Testis (tissue), 2 donors: ENCODE measurements around the gene HSPH1.

Experiments used
- CTCF ChIP-seq, 3 experiments: fragments of 450-650 bp in 2 of 3; fragments of 200-600 bp in 1 of 3; sonication (generic) in 1 of 3; IDR thresholded peaks; one replicate each; pipeline ENCODE4 v1.5.1; 2016 to 2019; ENCODE audit warnings: antibody characterized with exemption in 3 of 3, mild to moderate bottlenecking in 2 of 3, moderate library complexity in 1 of 3
- POLR2A ChIP-seq: fragments of 450-650 bp; IDR thresholded peaks from one replicate; pipeline ENCODE4 v1.6.1; 2017; ENCODE audit warnings: antibody characterized with exemption, mild to moderate bottlenecking, moderate library complexity

- TF ChIP-seq CTCF (IDR thresholded peaks at IDR 0.05): no peak
- TF ChIP-seq POLR2A: no peak
Measured at GRCh38 chr13:31196992-31197391, 35.3 kb upstream of the HSPH1 start.
